ENCODE results near the gene TRA2B.
"Not testable (repeated sequence)": the region's sequence is repeated elsewhere in the genome, so short reads cannot be mapped to it uniquely, and the experiment has no call there.

The TRA2B gene

GRCh38 chr3:185927501-185928200 is 10.2 kb downstream of the TRA2B start:
- DNase-seq = no peak

GRCh38 chr3:185926445-185926844 is 11.4 kb downstream of the TRA2B start:
- no peak for DNase-seq

GRCh38 chr3:185925353-185925752 is 12.5 kb downstream of the TRA2B start:
- no peak for DNase-seq

GRCh38 chr3:185924375-185924774 is 13.4 kb downstream of the TRA2B start:
- no peak for DNase-seq

- DNase-seq = no peak
Measured at GRCh38 chr3:185920184-185920583, 17.6 kb downstream of the TRA2B start.

GRCh38 chr3:185916042-185916833 is 21.6 kb downstream of the TRA2B start:
- no peak for DNase-seq

- DNase-seq = no peak
Measured at GRCh38 chr3:185915642-185916041, 22.2 kb downstream of the TRA2B start.

GRCh38 chr3:185914911-185915629 is 22.7 kb downstream of the TRA2B start:
- DNase-seq = no peak

- DNase-seq = no peak
Measured at GRCh38 chr3:185912929-185913901, 24.6 kb downstream of the TRA2B start.

- no peak for DNase-seq
Measured at GRCh38 chr3:185912512-185912911, 25.3 kb downstream of the TRA2B start.

- DNase-seq = not testable (repeated sequence)
Measured at GRCh38 chr3:185911076-185911448, 26.8 kb downstream of the TRA2B start.

- DNase-seq = not testable (repeated sequence)
Measured at GRCh38 chr3:185910322-185911075, 27.3 kb downstream of the TRA2B start.

- DNase-seq = not testable (repeated sequence)
Measured at GRCh38 chr3:185909913-185910312, 27.9 kb downstream of the TRA2B start.

GRCh38 chr3:185900228-185900627 is 37.6 kb downstream of the TRA2B start:
- no peak for DNase-seq

GRCh38 chr3:185896636-185897035 is 41.2 kb downstream of the TRA2B start:
- DNase-seq = no peak

GRCh38 chr3:185887066-185887465 is 50.7 kb downstream of the TRA2B start:
- no peak for DNase-seq

- no peak for DNase-seq
Measured at GRCh38 chr3:185884641-185885040, 53.2 kb downstream of the TRA2B start.

- no peak for DNase-seq
Measured at GRCh38 chr3:185881926-185882325, 55.9 kb downstream of the TRA2B start.

- no peak for DNase-seq
Measured at GRCh38 chr3:185880600-185880999, 57.2 kb downstream of the TRA2B start.

- DNase-seq = no peak
Measured at GRCh38 chr3:185878920-185879319, 58.9 kb downstream of the TRA2B start.

- no peak for DNase-seq
Measured at GRCh38 chr3:185874119-185874518, 63.7 kb downstream of the TRA2B start.

- DNase-seq = no peak
Measured at GRCh38 chr3:185867650-185868049, 70.2 kb downstream of the TRA2B start.
